ENCODE data around the gene ARHGAP21.
"Not testable (repeated sequence)": the region's sequence is repeated elsewhere in the genome, so short reads cannot be mapped to it uniquely, and the experiment has no call there.

ARHGAP21 gene

GRCh38 chr10:24680647-24681524 is 42.8 kb downstream of the ARHGAP21 start:
- no peak for DNase-seq

- no peak for DNase-seq
These were observed 44.9 kb downstream of the ARHGAP21 start for GRCh38 chr10:24678757-24679156.

GRCh38 chr10:24674892-24675632 is 48.6 kb downstream of the ARHGAP21 start:
- DNase-seq: no peak

GRCh38 chr10:24670964-24671670 is 52.6 kb downstream of the ARHGAP21 start:
- DNase-seq: no peak

GRCh38 chr10:24669285-24669852 is 54.3 kb downstream of the ARHGAP21 start:
- DNase-seq: no peak

GRCh38 chr10:24668247-24668646 is 55.4 kb downstream of the ARHGAP21 start:
- no peak for DNase-seq

GRCh38 chr10:24664991-24665390 is 58.7 kb downstream of the ARHGAP21 start:
- no peak for DNase-seq

GRCh38 chr10:24661376-24661775 is 62.3 kb downstream of the ARHGAP21 start:
- no peak for DNase-seq

GRCh38 chr10:24658319-24658718 is 65.4 kb downstream of the ARHGAP21 start:
- not testable (repeated sequence) for DNase-seq

- not testable (repeated sequence) for DNase-seq
These were observed 67.4 kb downstream of the ARHGAP21 start for GRCh38 chr10:24656326-24656725.

- no peak for DNase-seq
These were observed 71.2 kb downstream of the ARHGAP21 start for GRCh38 chr10:24652381-24652957.

GRCh38 chr10:24651923-24652322 is 71.8 kb downstream of the ARHGAP21 start:
- no peak for DNase-seq

GRCh38 chr10:24650669-24651391 is 72.9 kb downstream of the ARHGAP21 start:
- no peak for DNase-seq

- no peak for DNase-seq
These were observed 77.9 kb downstream of the ARHGAP21 start for GRCh38 chr10:24645784-24646183.

GRCh38 chr10:24645022-24645421 is 78.7 kb downstream of the ARHGAP21 start:
- no peak for DNase-seq

GRCh38 chr10:24643679-24644209 is 79.9 kb downstream of the ARHGAP21 start:
- no peak for DNase-seq

- DNase-seq: peak; percentile 29
These were observed 80.6 kb downstream of the ARHGAP21 start for GRCh38 chr10:24642921-24643678.

- no peak for DNase-seq
These were observed 84.6 kb downstream of the ARHGAP21 start for GRCh38 chr10:24639124-24639523.

- DNase-seq: no peak
These were observed 97.9 kb downstream of the ARHGAP21 start for GRCh38 chr10:24625778-24626177.

- no peak for DNase-seq
These were observed 100.3 kb downstream of the ARHGAP21 start for GRCh38 chr10:24623383-24623782.

- DNase-seq: no peak
These were observed 100.8 kb downstream of the ARHGAP21 start for GRCh38 chr10:24622781-24623301.

Measured in NCI-H2107 (cell line).